ENCODE data around the gene NDUFAB1. TPM values are rescaled to one million over a fixed set of nuclear protein-coding genes. Genes with fewer than 3 reads are reported as not detected.

NDUFAB1 gene
- total RNA-seq, 1 experiment from 2014 or later = 147 TPM

Other genes starting within 250 kb of the NDUFAB1 start
- 29.4 and 42.6 TPM in 2 replicates for gene COG7, start 143.1 kb downstream of the NDUFAB1 start, total RNA-seq (2014; rRNA removed; shearing (Covaris generic); ENCODE audit: low replicate concordance)
- gene GGA2, start 85.8 kb downstream of the NDUFAB1 start, total RNA-seq (2014; rRNA removed; shearing (Covaris generic); ENCODE audit: low replicate concordance) = 52.7 and 67.6 TPM in 2 replicates
- 32.9 and 108 TPM in 2 replicates for gene EARS2, start 39.0 kb downstream of the NDUFAB1 start, total RNA-seq (2014; rRNA removed; shearing (Covaris generic); ENCODE audit: low replicate concordance)
- 69.9 and 120 TPM in 2 replicates for gene UBFD1, start 38.6 kb downstream of the NDUFAB1 start, total RNA-seq (2014; rRNA removed; shearing (Covaris generic); ENCODE audit: low replicate concordance)
- 8.0 and 12.0 TPM in 2 replicates for gene PALB2, start 45.0 kb upstream of the NDUFAB1 start, total RNA-seq (2014; rRNA removed; shearing (Covaris generic); ENCODE audit: low replicate concordance)
- gene DCTN5, start 45.1 kb upstream of the NDUFAB1 start, total RNA-seq (2014; rRNA removed; shearing (Covaris generic); ENCODE audit: low replicate concordance) = 48.7 and 108 TPM in 2 replicates
- gene PLK1, start 82.6 kb upstream of the NDUFAB1 start, total RNA-seq (2014; rRNA removed; shearing (Covaris generic); ENCODE audit: low replicate concordance) = 20.9 and 23.2 TPM in 2 replicates
- gene ERN2, start 116.9 kb upstream of the NDUFAB1 start, total RNA-seq (2014; rRNA removed; shearing (Covaris generic); ENCODE audit: low replicate concordance) = 0.12 and 0.14 TPM in 2 replicates
- not detected in 2 replicates for gene CHP2, start 158.7 kb upstream of the NDUFAB1 start, total RNA-seq (2014; rRNA removed; shearing (Covaris generic); ENCODE audit: low replicate concordance)
- not detected in 2 replicates for gene PRKCB, start 239.7 kb upstream of the NDUFAB1 start, total RNA-seq (2014; rRNA removed; shearing (Covaris generic); ENCODE audit: low replicate concordance)